ENCODE results near the gene KLHL26.
"Not testable (repeated sequence)": the region's sequence is repeated elsewhere in the genome, so short reads cannot be mapped to it uniquely, and the experiment has no call there.

Gene KLHL26, protein sequence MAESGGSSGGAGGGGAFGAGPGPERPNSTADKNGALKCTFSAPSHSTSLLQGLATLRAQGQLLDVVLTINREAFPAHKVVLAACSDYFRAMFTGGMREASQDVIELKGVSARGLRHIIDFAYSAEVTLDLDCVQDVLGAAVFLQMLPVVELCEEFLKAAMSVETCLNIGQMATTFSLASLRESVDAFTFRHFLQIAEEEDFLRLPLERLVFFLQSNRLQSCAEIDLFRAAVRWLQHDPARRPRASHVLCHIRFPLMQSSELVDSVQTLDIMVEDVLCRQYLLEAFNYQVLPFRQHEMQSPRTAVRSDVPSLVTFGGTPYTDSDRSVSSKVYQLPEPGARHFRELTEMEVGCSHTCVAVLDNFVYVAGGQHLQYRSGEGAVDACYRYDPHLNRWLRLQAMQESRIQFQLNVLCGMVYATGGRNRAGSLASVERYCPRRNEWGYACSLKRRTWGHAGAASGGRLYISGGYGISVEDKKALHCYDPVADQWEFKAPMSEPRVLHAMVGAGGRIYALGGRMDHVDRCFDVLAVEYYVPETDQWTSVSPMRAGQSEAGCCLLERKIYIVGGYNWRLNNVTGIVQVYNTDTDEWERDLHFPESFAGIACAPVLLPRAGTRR

DNA sequence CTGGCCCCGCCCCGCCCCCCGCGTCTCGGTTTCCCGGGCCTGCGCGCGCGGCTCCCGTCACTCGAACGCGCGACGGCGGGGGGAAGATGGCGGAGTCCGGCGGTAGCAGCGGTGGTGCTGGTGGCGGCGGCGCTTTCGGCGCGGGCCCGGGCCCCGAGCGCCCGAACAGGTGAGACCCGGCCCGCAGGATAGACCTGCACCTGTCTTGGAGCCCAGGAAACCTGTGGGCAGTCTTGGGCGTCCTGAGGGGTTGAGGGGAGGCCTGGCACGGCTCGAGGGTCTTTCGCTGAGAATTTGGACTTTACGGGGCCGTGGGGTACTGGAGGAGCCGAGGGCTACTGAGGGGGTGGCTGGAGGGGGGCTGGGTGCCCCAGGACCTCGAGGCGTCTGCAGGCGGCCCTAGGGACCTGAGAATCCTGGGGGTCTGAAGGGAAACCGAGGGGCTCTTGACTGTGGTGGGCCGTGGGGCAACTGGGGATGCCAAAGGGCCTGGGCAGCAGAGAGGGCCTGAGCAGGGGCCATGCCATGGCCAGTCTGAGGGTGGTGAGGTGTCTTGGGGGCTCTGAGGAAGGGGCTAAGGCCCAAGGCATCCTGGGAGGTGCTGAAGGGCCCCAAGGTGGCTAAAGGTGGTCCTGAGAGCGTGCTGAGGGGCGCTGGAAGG lies at the start of gene KLHL26:
TSS of gene KLHL26 (plus strand) at position 60 of the 661 bp plus-strand sequence. CDS start at position 87, 27 bp downstream.
- DNase-seq = no peak

DNA sequence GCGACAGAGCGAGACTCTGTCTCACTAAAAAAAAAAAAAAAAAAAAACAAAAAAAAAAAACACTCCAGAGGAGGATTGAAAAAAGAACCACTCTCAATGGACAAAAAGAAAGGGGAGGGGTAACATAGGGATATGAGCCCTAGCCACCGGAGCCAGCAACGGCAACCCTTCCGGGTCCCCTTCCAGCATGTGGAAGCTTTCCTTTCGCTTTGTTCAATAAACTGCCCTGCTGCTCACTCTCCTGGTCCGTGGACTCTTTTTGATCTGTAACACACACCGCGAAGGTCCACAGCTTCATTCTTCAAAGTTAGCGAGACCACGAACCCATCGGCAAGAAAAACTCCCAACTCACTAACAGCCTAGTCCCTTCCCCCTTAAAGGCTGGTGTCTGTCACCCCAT lies 49.3 kb upstream of the KLHL26 start:
- DNase-seq = no peak

DNA sequence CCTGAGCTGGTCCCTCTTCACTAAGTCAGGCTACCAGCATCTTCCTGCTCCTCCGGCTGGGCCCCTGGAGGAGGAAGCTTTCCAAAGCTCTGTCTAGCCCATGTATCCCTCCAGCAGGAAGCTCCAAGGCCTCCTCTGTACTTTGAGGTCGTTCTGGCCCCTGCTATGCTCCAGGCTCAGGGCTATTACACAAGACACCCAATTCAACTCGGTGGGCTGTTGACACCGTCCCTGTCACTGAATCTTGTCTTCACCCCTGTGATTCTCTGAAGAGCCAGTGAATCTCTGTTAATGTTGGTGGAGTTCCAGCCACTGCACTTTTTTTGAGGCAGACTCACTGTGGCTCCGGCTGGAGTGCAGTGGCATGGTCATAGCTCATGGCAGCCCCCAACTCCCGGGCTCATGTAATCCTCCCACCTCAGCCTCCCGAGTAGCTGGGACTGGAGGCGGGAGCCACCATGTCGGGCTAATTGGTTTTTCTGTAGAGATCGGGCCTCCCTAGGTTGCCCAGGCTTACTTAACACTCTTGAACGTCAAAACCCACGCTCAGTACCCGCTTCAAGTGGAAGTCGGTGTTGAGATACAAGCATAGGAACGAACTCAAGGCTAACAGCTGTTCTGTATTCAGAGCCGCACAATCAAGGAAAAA lies 48.7 kb upstream of the KLHL26 start:
- DNase-seq = no peak

DNA sequence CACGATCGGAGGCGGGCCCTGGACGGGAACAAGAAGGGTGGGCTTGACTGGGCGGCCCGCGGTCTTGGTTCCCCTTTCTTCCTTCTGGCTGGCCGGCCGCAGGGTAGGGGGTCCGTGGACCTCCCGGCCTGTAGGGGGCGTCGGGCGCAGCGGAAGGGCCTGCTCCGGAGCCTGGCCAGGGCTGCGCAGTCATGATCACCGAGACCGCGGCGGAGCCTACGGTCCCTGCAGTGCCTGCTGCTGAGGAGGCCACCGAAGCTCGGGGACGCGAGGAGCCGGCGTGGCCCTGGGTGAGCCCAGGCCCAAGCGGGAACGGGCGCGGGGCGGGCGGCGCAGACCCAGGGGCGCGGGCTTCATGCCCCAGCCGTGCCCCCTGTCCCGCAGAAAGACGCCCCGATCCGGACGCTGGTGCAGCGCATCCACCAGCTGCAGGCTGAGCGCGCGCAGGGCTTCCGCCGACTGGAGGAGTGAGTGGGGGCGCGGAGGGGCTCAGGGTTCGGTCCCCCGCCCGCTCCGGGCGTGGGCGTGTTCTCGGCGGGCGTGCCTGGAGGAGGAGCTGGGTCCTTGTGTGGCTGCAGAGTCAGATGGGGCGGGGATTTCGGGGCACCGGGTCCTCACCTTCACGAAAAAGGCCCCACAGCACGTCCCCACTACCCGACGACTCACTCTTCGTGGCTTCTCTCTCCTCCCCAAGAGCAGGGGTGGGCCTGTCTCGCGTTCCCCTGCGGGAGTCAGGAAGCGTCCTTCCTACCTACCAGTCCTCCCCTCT lies 48.0 kb upstream of the KLHL26 start, which contains the start of gene REX1BD:
TSS of gene REX1BD (plus strand) at position 188 of the 769 bp plus-strand sequence. CDS start at position 192, 4 bp downstream.
- DNase-seq = peak; percentile 73 to 91

DNA sequence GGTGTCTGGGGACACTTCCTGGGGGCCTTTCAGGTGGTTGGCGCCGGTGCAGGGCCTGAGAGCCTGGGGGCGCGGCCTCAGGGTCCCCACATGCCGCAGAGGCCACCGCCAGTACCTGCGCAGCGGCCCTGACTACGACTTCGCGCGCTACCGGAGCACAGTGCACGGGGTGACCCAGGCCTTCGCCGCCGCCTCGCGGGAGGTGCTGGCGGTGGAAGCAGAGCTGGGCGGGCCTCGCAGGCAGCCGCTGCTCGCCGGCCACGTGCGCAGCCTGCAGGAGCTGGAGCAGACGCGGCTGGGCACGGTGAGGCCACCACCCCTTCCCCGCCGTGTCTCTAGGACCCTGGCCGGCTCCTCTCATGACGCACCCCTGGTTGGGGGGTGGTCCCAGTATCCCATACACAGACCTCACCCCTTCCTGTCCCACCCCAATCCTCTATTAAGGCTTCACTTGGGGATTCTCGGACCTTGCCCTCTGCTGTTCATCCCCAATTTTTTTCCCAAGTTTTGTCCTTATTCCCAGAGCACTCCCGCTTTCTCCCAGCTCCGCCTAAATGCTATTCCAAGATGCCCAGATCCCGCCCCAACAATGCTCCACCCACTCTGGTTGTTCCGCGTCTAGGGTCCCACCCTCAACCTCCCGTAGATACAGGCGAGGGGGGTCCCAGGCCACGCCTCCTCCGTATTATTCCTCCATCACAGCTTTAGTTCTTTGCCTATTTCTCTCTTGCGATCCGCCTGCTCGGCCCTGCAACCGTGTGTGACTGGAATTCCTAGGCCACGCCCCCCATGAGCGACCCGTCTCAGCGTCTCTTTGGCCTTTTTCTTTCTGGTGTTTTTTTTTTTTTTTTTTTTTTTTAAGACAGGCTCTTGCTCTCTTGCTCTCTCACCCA lies 47.2 kb upstream of the KLHL26 start:
- DNase-seq = peak; percentile 90 to 91

DNA sequence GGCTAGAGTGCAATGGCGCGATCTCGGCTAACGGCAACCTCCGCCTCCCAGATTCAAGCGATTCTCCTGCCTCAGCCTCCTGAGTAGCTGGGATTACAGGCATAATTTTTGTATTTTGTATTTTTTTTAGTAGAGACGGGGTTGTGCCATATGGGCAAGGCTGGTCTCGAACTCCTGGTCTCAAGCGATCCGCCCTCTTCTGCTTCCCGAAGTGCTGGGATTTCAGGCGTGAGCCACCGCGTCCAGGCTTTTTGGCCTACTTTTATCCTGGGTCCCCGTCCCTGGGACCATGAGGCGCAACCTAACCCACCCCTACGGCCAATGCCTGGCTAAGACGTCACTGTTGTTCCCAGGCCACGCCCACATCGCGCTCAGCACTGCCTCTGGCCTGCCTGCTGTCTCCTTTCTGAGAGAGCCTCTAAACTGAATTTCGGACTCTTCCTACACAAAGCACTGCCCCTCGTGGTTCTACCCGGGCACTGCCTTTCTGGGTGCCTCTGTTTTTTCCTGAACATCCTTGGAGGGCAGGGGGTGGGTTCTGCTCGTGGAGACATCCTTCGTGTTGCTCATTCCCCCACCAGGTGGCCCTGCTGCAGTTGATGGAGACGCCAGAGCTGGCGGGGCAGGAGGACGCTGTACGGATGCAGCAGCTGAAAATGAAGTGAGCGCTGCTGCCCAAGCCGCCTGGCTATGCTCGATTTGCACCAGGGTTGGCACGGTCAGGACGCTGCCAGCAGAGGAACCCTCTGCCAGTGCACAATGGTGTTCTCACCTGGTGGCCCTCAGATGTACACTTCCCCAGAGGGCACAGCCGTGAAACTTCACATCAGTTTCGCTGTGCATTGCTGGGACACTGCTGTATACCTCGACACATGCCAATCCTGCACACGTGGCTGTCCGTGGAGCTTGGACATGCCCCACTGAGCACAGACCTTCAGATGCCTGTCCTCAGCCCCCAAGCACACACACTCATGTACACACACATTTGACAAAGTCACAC lies 46.3 kb upstream of the KLHL26 start:
- DNase-seq = peak; percentile 99

DNA sequence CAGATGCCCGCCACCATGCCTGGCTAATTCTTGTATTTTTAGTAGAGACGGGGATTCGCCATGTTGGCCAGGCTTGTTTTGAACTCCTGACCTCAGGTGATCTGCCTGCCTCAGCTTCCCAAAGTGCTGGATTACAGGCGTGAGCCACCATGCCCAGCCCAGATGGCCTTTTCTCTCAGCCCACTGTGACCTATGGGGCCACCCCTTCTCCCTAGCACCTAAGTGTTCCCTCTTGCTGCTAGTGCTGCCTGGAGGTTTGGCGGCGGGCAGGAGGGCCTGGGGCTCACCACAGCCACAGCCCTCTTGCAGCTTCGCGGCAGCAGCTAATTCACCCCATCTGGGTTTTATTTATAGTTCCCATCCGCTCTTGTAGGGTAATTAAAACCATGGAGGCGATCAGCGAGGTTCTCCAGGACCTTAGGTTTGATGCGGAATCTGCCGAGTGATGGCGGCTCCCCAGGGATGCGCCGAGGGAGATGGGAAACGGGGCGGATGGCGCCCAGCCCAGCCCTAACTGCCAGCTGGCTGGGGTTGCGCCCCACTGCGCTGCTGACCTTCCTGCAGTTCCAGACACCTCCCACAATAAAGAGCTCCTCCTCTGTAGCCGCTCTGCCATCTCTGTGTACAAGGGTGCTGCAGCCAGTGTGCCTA lies 45.0 kb upstream of the KLHL26 start:
- no peak for DNase-seq

DNA sequence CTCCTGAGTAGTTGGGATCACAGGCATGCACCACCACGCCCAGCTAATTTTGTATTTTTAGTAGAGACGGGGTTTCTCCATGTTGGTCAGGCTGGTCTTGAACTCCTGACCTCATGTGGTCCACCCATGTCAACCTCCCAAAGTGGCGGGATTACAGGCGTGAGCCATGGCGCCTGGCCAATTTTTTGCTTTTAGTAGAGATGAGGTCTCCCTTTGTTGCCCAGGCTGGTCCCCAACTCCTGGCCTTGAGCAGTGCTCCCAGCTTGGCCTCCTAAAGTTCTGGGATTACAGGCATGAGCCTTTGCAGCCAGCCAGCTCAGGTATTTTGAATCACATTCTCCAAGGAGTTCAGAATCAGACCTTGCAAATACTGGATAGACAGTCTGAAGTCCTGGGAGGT lies 44.1 kb upstream of the KLHL26 start:
- not testable (repeated sequence) for DNase-seq

DNA sequence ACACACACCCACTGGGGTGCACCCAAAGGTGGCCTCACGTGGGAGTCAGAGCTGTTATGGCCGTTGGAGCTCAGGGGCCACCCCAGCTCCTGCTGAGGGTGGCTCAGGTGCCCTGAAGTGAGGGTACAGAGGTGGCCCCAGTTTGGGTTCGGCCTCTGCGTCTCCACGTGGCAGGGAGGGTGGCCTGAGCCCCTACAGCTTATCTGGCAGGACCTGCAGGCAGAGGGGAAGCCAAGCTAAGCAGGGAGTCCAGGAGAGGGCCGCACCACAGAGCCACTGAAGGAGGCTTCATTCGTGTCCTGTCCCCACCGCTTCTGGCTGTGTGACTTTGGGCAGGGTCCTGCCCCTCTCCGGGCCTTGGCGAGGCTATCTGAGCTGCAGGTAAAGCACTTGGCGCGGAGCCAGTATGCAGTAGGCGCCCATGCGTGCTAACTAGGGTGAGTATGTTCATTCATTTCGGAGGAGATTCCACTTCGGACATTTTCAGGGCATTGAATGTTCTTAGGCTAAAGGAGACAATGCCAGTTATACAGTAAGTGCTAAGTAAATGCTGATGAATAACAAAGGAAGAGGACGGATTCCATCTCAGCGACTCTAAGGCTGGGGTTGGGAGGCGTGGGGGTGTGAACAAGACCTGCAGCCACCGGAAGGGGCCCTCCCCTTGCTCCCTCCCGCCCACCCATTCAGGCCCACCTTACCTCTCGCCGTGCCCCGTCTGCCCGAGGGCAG lies 43.3 kb upstream of the KLHL26 start:
- no peak for DNase-seq

DNA sequence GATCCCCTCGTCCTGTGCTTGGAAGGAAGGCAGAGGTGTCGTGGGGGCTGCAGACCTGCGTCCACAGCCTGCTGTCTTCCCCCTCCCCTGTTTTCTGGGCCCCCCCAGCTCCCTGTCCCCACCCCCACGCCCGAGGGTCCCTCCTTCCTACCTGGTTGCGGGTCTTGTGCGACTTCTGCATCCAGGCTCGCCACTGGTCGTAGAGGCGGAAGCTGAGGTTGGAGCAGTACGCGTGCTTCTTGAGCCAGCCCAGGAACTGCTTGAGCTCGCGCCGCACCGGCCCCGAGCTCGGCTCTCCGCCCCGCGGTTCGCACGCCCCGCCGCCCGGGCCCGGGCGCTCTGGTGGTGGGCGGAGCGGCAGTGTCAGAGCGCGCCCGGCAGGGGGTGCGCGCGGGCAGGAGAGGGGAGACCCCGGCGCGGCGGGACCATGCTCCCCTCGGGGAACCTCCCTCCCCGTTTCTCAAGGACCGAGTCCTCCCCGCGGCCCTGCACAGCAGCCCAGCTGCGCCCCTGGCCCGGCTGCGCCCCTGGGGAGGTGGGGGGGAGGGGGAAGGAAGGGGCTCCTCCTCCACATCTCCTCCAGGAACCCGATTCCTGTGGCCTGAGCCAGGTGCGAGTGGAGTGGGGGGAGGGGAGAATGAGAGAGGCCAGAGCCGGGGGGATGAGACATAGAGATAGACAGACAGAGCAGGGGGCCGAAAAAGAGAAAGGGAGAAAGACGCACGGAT lies 42.6 kb upstream of the KLHL26 start:
- DNase-seq = peak; percentile 65 to 67

DNA sequence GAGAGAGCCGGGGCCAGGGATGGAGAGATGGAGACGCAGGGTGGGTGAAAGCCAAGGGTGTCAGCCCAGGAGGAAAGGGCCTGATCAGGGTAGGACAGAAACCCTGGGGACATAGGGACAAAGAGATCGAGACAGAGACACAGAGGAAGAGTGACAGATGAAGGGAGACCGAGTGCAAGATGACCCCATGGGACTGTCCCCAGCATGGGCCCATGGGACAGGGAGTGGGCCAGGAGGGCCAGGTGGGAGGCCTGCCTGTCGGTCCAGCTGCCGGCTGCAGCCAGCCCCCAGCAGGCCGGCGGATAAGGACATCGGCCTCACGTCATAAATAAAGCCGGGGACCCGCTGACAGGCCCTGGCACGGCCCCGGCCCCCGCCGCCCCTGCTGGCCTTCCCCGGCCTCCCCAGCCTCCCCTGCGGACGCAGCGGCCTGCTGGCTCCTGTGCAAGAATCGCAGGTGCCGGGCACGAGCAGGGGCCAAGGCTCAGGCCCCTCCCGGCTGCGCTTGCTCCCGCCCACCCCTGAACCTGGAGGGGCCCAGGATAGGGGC lies 41.9 kb upstream of the KLHL26 start:
- DNase-seq = peak; percentile 37 to 58

DNA sequence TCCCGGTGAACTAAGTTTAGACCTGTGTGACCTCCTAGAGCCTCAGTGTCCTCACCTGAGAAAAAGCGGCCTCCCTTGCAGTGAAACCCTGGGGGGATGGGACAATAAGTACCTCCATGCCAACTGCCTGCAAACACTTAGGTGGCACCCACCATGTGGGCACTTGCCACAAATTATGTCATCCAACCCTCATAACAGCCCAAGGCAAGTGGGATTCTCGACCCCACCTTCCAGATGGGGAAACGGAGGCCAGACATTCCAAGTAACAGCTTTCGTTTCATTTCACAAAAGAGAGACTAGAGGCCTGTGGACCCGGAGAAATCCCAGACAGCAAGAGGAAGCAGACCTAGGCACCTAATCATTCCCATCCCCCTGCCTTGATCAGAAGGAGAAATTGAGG lies 41.4 kb upstream of the KLHL26 start:
- no peak for DNase-seq

DNA sequence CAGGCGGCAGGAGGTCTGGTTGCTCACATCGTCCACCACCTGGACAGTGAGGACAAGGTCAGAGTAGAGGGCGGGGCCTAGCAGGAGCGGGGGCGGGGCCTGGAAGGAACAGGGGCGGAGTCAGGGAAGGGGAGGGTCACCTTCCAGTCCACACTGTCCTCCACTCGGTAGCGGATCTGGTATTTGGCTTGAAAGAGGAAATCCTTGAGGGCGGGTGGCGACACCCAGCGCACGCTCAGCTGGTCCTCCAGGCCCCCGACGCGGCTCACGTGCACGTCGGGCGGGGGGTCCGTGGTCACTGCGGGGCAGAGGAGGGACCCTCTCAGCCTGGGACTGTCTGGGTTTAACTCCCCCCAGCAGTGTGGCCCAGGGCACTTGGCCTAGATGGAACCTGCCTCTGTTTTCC lies 40.1 kb upstream of the KLHL26 start:
- peak; percentile 84 to 85 for DNase-seq

DNA sequence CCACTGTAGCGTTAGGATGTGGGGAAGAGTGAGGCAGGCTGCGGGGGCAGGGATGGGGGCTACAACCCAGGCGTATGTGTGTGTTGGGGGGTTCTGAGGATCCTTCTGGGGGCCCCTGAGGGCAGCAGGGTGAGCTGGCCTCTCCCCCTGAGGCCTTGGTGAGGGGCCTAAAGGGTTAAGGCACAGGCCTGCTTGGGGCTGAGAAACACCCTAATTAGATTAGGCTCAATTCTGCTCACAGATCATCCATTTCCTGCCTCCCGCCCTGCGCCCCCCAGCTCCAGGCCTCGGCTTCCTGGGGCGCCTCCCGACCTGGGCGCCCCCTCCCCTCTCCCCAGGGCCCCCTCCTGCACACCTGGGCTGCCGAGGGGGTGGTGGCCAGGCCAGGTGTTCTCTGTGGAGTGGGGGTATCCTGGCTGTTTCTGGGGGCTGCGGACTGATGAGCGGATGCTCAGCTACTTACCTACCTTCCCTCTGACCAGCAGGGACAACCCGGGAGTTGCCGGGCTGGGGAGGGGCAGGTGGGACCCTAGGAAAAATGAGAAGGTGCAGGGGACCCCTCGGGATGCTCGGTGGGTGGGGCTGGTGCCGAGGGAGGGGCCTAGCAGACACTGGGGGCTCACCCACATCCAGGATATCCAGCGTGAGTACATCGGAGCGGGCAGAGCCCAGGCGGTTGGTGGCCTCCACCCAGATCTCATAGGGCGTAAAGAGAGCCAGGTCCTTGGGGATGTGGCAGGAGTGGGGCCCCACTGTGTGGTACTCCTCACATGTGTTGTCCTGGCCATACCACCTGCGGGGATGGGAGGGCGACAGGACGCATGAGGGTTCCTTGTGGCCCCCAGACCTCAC lies 38.8 kb upstream of the KLHL26 start:
- DNase-seq = no peak

DNA sequence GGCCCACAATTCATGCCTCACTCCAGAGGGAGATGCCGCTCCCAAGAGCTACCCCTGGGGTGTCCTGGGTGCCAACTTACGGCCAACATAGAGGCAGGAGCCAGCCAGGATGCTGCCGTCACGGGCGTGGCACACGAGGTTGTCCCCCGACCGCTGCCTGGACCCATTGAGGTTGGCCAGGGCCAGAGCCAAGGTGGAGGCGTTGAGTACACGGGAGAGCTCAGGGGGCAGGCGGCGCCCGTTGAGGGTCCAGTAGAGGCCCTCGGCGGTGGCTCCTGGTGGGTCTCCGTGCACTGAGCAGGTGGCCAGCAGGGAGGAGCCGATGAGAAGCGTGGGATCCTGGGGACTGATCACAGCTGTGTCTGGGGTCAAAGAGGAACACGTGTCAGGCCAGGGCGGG lies 37.3 kb upstream of the KLHL26 start:
- DNase-seq = no peak

DNA sequence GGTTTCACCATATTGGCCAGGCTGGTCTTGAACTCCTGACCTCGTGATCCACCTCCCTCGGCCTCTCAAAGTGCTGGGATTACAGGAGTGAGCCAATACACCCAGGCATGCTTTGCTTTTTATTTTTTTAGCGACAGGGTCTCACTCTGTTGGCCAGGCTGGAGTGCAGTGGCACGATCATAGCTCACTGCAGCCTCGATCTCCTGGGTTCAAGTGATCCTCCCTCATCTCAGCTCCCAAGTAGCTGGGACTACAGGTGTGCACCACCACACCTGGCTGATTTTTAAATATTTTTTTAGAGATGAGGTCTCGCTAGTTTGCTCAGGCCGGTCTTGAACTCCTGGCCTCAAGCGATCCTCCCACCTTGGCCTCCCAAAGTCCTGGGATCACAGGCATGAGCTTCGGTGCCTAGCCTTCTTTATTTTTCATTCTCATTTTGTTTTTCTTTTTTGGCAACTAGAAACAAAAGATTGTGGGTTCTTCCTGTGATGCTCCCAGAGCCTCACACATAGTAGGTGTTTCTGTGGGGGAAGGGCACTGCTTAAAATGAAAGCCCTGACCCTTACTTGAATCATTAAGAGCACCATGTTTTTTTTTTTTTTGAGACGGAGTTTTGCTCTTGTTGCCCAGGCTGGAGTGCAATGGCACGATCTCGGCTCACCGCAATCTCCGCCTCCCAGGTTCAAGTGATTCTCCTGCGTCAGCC lies 36.0 kb upstream of the KLHL26 start:
- DNase-seq = not testable (repeated sequence)
